ENCODE data around the gene ATP6V1G2.

- TF ChIP-seq CTCF (IDR thresholded peaks at IDR 0.05) (no peak), POLR2A (IDR thresholded peaks at IDR 0.05) (no peak)
Observed at GRCh38 chr6:31586599-31587281, 40.3 kb upstream of the ATP6V1G2 start.

All from uterus (tissue), 2 donors.